GM12878 (cell line): ENCODE measurements around the gene CCNL1. TPM values are rescaled to one million over a fixed set of nuclear protein-coding genes. Genes with fewer than 3 reads are reported as not detected.

Experiments
- CREM ChIP-seq: IDR thresholded peaks from 2 replicates; pipeline ENCODE4 v1.6.1; 2014; ENCODE audit warnings: antibody characterized with exemption, low read depth
- IKZF1 ChIP-seq: fragments of 450-650 bp; conservative IDR thresholded peaks from 2 replicates; pipeline ENCODE4 v1.6.1; 2017; ENCODE audit warnings: antibody characterized with exemption, mild to moderate bottlenecking
- LARP7 ChIP-seq: fragments of 450-650 bp; IDR thresholded peaks from 2 replicates; pipeline ENCODE4 v1.6.1; 2017; ENCODE audit warnings: mild to moderate bottlenecking
- MAX ChIP-seq: IDR thresholded peaks from 2 replicates; pipeline ENCODE4 v1.6.1; 2012; ENCODE audit warnings: low read depth, low read length, improper control_type of control experiment
- NKRF ChIP-seq: fragments of 450-650 bp; conservative IDR thresholded peaks from 2 replicates; pipeline ENCODE4 v1.6.1; 2017; ENCODE audit warnings: mild to moderate bottlenecking, moderate library complexity
- POLR2AphosphoS2 ChIP-seq: IDR thresholded peaks from 2 replicates; pipeline ENCODE4 v1.6.1; 2011; ENCODE audit warnings: low read depth, mild to moderate bottlenecking, low read length, improper control_type of control experiment, moderate library complexity
- RB1 ChIP-seq: fragments of 450-650 bp; formaldehyde crosslinking; IDR thresholded peaks from 2 replicates; pipeline ENCODE4 v1.6.1; 2017; ENCODE audit warnings: mild to moderate bottlenecking, borderline replicate concordance
- YBX1 ChIP-seq: fragments of 450-650 bp; IDR thresholded peaks from 2 replicates; pipeline ENCODE4 v1.6.1; 2016; ENCODE audit warnings: antibody characterized with exemption
- ZNF207 ChIP-seq: fragments of 450-650 bp; IDR thresholded peaks from 2 replicates; pipeline ENCODE4 v1.6.1; 2014; ENCODE audit warnings: antibody characterized with exemption, mild to moderate bottlenecking, borderline replicate concordance
- polyA plus RNA-seq, 11 experiments: library from polyadenylated mRNA; depleted of rRNA in 4 of 11; unstranded in 6 of 11; stranded (reverse) in 5 of 11; fragments of >200 nt; fragmentation: Nextera tagmentation in 4 of 11; fragmentation: Illumina TruSeq in 1 of 11; extraction: Ambion mirVana in 4 of 11; extraction: Trizol in 1 of 11; gene quantifications; 1 replicate in 1 of 11; 2 replicates in 10 of 11; pipeline versions ENCODE4 v1.2.1 to v1.2.3, GENCODE V29; 2011 to 2016; ENCODE audit warnings: inconsistent platforms in 2 of 11, missing spikeins in 2 of 11, low read depth in 1 of 11
- total RNA-seq, 4 experiments: library from RNA; depleted of rRNA in 3 of 4; stranded (reverse); fragments of >200 nt in 3 of 4; fragmentation: Illumina TruSeq in 1 of 4; extraction: Trizol in 1 of 4; gene quantifications; 2 replicates each; pipeline versions ENCODE4 v1.2.1 to v1.2.3, GENCODE V29; 2013 to 2021
- TF ChIP-seq, protein P1 (sequence below): fragments of 450-650 bp; formaldehyde crosslinking; IDR thresholded peaks from 2 replicates; pipeline ENCODE4 v1.4.0; 2022; ENCODE audit warnings: mild to moderate bottlenecking, moderate library complexity
- TF ChIP-seq, protein P2 (sequence below): IDR thresholded peaks from 2 replicates; pipeline ENCODE4 v1.6.1; 2012; ENCODE audit warnings: low read length, inconsistent platforms

CCNL1 gene
- total and polyA plus RNA-seq, 10 of the 15 experiments (the other 5 are each of a cell fraction or from before 2014, with no cell fraction given), result 22.2 to 174 (median 115) TPM

- TF ChIP-seq, protein P1, sequence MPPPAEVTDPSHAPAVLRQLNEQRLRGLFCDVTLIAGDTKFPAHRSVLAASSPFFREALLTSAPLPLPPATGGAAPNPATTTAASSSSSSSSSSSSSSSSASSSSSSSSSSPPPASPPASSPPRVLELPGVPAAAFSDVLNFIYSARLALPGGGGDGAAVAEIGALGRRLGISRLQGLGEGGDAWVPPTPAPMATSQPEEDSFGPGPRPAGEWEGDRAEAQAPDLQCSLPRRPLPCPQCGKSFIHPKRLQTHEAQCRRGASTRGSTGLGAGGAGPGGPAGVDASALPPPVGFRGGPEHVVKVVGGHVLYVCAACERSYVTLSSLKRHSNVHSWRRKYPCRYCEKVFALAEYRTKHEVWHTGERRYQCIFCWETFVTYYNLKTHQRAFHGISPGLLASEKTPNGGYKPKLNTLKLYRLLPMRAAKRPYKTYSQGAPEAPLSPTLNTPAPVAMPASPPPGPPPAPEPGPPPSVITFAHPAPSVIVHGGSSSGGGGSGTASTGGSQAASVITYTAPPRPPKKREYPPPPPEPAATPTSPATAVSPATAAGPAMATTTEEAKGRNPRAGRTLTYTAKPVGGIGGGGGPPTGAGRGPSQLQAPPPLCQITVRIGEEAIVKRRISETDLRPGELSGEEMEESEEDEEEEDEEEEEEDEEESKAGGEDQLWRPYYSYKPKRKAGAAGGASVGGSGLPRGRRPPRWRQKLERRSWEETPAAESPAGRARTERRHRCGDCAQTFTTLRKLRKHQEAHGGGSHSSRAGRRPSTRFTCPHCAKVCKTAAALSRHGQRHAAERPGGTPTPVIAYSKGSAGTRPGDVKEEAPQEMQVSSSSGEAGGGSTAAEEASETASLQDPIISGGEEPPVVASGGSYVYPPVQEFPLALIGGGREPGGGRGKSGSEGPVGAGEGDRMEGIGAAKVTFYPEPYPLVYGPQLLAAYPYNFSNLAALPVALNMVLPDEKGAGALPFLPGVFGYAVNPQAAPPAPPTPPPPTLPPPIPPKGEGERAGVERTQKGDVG (CRISPR knock-in tag), result no peak
- TF ChIP-seq CREM (no peak), NKRF (no peak), ZNF207 (no peak), LARP7 (no peak), MAX (no peak), RB1 (no peak), POLR2AphosphoS2 (no peak), YBX1 (no peak), IKZF1 (no peak)
- TF ChIP-seq, protein P2, sequence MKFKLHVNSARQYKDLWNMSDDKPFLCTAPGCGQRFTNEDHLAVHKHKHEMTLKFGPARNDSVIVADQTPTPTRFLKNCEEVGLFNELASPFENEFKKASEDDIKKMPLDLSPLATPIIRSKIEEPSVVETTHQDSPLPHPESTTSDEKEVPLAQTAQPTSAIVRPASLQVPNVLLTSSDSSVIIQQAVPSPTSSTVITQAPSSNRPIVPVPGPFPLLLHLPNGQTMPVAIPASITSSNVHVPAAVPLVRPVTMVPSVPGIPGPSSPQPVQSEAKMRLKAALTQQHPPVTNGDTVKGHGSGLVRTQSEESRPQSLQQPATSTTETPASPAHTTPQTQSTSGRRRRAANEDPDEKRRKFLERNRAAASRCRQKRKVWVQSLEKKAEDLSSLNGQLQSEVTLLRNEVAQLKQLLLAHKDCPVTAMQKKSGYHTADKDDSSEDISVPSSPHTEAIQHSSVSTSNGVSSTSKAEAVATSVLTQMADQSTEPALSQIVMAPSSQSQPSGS, result no peak
Measured at GRCh38 chr3:157163217-157163953, 3.4 kb upstream of the CCNL1 start (continued).
